Astrocyte of the hippocampus (primary cell): ENCODE data around the gene HDAC7.

Experiments
- DNase-seq: peaks from one replicate; pipeline ENCODE4 v3.0.0; 2011; ENCODE audit warnings: low read depth, low spot score

HDAC7 gene

GRCh38 chr12:47747596-47748506 lies 71.9 kb downstream of the HDAC7 start:
- no peak for DNase-seq

GRCh38 chr12:47747126-47747525 lies 72.6 kb downstream of the HDAC7 start:
- no peak for DNase-seq

GRCh38 chr12:47746523-47746922 lies 73.2 kb downstream of the HDAC7 start:
- no peak for DNase-seq

- no peak for DNase-seq
Measured at GRCh38 chr12:47746073-47746472, 73.6 kb downstream of the HDAC7 start.

GRCh38 chr12:47745485-47746041 lies 74.1 kb downstream of the HDAC7 start:
- DNase-seq: peak; percentile 18

- no peak for DNase-seq
Measured at GRCh38 chr12:47744778-47745436, 74.8 kb downstream of the HDAC7 start.

- DNase-seq: no peak
Measured at GRCh38 chr12:47744005-47744651, 75.6 kb downstream of the HDAC7 start.

GRCh38 chr12:47743311-47743860 lies 76.3 kb downstream of the HDAC7 start:
- no peak for DNase-seq

GRCh38 chr12:47742253-47742825 lies 77.4 kb downstream of the HDAC7 start:
- DNase-seq: peak; percentile 51

- DNase-seq: peak; percentile 87
Measured at GRCh38 chr12:47741340-47741703, 78.4 kb downstream of the HDAC7 start.

GRCh38 chr12:47740606-47741339 lies 78.9 kb downstream of the HDAC7 start:
- DNase-seq: no peak

GRCh38 chr12:47739979-47740378 lies 79.7 kb downstream of the HDAC7 start:
- DNase-seq: no peak

GRCh38 chr12:47739297-47739696 lies 80.4 kb downstream of the HDAC7 start:
- no peak for DNase-seq

GRCh38 chr12:47737936-47738594 lies 81.6 kb downstream of the HDAC7 start:
- DNase-seq: no peak

- peak; percentile 62 for DNase-seq
Measured at GRCh38 chr12:47736877-47737676, 82.6 kb downstream of the HDAC7 start.

GRCh38 chr12:47736216-47736615 lies 83.5 kb downstream of the HDAC7 start:
- DNase-seq: no peak

GRCh38 chr12:47735649-47736048 lies 84.1 kb downstream of the HDAC7 start:
- no peak for DNase-seq

GRCh38 chr12:47734725-47735480 lies 84.8 kb downstream of the HDAC7 start:
- DNase-seq: no peak

GRCh38 chr12:47733142-47733541 lies 86.6 kb downstream of the HDAC7 start:
- DNase-seq: no peak
